Hematopoietic multipotent progenitor cell (in vitro differentiated cells): Measurements from ENCODE around the gene ERC2. TPM values are rescaled to one million over a fixed set of nuclear protein-coding genes. Genes with fewer than 3 reads are reported as not detected.

Experiments used
- DNase-seq, 3 donors: peaks; one replicate each; pipeline ENCODE4 v3.0.0-alpha.2; 2011 to 2015; ENCODE audit warnings: low read depth in 2 of 3, low spot score in 2 of 3
- small RNA-seq: library from RNA; depleted of rRNA; stranded (forward); fragments of <200 nt; gene quantifications from one replicate; pipeline ENCODE3, GENCODE V24; 2012
- total RNA-seq: library from RNA; depleted of rRNA; stranded (reverse); fragments of >200 nt; gene quantifications from one replicate; pipeline ENCODE4 v1.2.3, GENCODE V29; 2012

Gene ERC2
- total RNA-seq, 1 donor = 0.54 TPM

DNA sequence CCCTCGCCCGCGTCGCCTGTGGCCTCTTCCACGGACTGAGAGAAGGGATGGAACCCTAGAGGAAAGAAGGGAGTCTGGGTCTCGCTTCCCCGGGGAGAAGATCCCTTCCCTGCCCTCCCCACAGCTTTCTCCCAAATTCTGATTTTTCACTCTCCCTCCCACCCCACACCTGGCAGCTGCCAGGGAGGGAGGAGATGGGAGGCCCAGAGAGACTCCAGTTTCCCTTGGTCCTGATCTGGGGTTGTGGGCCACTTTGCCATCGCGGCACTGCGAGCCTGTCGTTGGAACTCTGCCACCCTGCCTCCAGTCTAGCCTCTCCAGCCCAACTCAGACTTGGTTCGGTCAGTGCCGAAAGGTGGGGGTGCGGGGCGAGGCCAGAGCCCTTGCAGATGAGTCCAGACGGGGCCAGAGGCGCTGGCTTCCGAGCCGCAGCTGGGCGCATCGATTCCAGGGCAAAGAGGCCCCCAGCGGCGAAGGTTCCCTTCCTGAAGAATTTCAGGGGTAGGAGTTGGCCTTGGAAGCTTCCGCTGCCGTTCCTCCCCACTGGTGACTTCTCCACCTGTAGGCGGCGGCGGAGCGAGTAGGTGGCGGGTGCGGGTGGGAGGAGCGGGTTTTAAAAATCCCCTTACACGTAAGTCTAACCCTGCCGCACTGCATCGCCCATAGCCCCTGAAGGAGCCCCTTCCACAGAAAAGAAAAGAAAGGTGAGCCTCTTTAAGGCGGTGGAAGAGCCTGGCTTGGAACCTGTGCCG is 986.3 kb downstream of the ERC2 start:
- no peak for DNase-seq

- no peak for DNase-seq
These were observed 987.1 kb downstream of the ERC2 start for GRCh38 chr3:55480911-55481743.

DNA sequence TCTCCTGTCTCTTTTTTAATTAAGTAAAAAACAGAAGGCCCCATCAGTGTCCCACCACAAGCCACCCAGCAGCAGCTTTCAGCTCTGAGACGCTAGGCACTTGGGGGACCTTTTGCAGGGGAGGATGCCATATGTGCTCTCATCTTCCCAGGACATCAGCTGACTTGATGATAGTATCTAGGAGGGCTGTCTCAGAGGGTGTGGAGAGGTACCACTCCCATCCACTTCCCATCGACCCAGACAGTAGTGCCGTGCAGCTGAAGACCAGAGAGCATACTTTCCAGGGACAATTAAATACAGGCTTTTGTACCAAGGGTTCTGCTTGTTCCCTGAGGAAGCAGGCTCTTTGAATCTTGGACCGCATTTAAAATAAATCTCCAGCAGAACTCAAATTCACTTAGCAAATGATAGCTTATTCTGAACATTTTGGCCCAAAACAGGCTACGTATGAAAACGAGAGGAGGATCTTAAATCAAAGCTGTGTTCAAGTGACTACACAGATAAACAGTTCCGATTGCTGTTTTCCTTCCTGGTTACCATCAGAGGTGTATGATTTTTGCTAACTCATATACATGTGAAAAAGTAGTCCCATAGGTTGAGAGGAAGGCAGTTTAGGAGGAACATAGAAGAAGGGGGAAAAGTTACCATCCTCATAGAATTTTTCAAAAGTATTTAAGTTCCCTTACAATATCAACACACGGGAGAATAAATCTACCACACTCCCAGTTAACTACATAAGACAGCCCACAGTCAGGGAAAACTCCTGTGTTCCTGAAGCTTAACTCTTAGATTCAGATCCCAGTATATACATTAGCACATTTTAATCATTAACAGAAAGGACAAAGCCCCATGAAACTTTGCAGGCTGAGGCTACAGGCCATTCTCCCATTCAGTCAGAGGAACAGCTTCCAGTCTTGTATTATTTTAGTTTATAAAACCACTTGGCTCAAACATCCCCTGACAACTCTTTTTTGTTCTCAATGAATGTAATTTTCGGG is 990.7 kb downstream of the ERC2 start:
- no peak for DNase-seq

DNA sequence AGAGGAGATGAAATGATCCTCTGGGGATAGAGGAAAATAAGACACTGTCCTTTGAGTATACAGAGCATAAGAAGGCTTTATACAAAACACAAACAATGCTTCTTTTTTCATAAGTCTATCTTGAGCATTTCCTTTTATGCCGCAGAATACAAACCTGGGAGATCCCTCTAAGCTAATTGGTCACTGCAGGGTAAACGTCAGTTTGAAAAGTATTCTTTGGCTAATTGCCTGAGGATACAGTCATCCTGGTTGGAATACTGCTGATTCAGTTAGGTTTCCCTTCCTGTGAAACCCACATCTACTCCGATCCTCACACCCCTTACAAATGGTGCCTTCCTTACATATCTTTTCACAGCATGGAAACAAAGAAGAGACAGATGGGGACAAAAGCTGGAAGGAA is 991.8 kb downstream of the ERC2 start:
- DNase-seq = no peak

DNA sequence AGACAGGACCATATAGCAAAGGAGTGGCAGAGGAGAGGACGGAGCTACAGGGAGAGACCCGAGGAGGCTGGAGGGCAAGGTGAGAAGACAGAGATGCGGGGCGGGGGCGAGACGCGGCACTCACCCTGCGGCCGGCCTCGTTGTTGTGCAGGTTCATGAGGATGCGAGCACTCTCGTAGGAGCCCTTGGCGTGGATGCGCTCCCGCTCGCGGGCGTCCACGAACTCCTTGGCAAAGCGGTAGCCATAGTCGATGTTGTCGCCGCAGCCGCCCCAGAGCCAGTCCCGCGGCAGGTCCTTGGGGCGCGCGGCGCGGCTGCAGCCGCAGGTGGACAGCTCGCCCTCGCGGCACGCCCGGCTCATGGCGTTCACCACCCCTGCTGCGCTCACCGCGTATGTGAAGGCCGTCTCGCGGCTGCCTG is 994.0 kb downstream of the ERC2 start:
- no peak for DNase-seq

GRCh38 chr3:55473788-55474187 is 994.5 kb downstream of the ERC2 start:
- DNase-seq = no peak

GRCh38 chr3:55471522-55472280 is 996.6 kb downstream of the ERC2 start:
- DNase-seq = no peak

DNA sequence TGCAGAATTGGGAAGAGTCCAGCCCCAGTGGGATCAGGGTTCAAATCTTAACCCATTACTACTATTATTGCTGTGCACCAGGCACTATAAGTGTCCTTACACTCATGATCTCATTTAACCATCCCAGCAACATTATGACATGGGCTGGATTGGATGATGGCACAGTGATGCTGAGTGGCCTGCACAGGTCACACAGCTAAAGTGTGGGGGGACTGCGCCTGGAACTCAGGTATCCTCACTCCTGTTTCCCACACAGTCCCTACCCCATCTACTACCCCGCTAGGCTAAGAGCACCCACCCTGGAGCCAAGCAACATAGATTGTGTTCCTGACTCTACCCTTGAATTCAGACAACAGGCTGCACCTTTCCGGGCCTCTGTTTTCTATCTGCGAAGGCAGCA is 997.2 kb downstream of the ERC2 start:
- DNase-seq = no peak

DNA sequence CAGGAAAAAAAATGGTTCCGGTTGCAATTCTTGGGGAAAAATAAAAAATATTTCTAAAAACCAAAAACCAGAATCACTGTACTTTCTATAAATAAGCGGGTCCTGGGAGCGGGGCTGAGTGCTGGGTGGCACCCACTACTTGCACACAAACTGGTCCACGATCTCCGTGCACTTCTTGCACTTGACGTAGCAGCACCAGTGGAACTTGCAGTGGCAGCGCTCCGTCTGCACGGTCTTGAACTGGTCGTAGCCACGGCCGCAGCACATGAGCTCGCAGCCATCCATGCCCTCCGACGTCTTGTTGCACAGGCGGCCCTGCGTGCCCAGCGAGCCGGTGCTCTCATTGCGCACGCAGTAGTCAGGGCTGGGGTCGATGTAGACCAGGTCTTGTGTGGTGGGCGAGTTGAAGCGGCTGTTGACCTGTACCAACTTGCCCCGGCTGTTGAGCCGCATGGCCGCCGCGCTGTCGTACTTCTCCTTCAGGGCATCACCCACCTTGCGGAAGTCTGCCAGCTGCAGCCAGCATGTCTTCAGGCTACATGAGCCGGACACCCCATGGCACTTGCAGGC is 998.2 kb downstream of the ERC2 start:
- DNase-seq = no peak

- DNase-seq = no peak
These were observed 1000.0 kb downstream of the ERC2 start for GRCh38 chr3:55468251-55468650.

DNA sequence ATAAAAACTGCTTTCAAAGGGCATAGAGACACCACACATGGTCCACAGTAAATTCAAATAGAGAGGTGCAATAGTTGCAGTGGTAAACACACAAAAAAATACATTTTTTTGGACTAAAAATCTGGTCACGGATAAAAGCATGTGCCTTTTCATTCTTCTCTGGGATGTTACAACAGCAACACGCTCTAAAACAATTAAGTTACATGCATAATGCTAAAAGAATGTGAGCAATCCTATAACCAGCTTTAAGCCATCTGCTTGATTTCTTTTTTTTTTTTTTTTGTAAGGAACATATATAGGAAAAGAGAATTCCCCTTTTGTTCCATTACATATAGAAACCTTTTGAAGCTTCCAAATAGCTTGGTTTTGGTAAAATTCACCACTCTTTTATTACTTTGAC is 1001.2 kb downstream of the ERC2 start:
- DNase-seq = no peak

DNA sequence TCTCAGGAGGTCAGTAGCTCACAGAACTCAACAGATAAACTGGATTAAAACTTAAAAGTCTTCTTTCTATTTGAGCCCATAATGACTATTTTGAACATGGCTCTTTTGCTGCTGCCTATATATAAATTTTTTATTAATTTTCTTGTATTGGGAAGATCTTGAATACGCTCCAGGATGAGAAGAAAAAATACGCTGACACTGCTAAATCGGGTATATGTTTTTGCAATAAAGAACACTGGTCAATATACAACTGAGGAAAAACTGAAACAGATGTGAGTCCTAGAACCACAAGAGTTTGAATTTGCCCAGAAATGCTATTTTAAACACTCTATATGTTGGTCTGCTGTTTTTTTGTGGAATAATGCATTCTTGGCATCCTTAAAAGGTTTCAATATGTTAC is 1001.7 kb downstream of the ERC2 start:
- no peak for DNase-seq

GRCh38 chr3:55461896-55462295 is 1006.4 kb downstream of the ERC2 start:
- DNase-seq = no peak

GRCh38 chr3:55459838-55460237 is 1008.4 kb downstream of the ERC2 start:
- no peak for DNase-seq

Small RNA genes within 50 kb of the gene (small RNA-seq; reads per million reads assigned to genes)
- not detected for gene MIR3938
- gene RNA5SP133 = not detected

Other genes with a start within 250 kb of the ERC2 start
- gene CCDC66, start 88.7 kb upstream of the ERC2 start, total RNA-seq = 10.2 TPM
- gene TASOR, start 214.8 kb upstream of the ERC2 start, total RNA-seq = 28.5 TPM